Upper lobe of left lung (tissue), 6 donors: Measurements from ENCODE around the gene COX8A. TPM values are rescaled to one million over a fixed set of nuclear protein-coding genes. Genes with fewer than 3 reads are reported as not detected.
A peak's percentile ranks its signal among the peaks of the same experiment; 100 is the strongest.
"Not testable (repeated sequence)": the region's sequence is repeated elsewhere in the genome, so short reads cannot be mapped to it uniquely, and the experiment has no call there.

ENCODE experiments used
- ATAC-seq, 2 donors: fragments of 200-7000 bp; cut with Tn5 transposase; one replicate each; pipeline ENCODE4 v1.9.1; 2022; ENCODE audit warnings: mild to moderate bottlenecking in 2 of 2, moderate library complexity in 2 of 2; ENCODE audit not compliant: low FRiP score in 2 of 2
- DNase-seq, 2 donors: peaks; one replicate each; pipeline ENCODE4 v3.0.0-alpha.2; 2019 to 2020
- H3K27ac ChIP-seq, 4 donors: fragments of 200-600 bp; sonication (generic); one replicate each; pipeline ENCODE4 v1.5.1; 2016 to 2019
- H3K27me3 ChIP-seq, 4 donors: fragments of 200-600 bp; sonication (generic); one replicate each; pipeline ENCODE4 v1.5.1; 2017 to 2019
- H3K36me3 ChIP-seq, 4 donors: fragments of 200-600 bp; sonication (generic); one replicate each; pipeline ENCODE4 v1.5.1; 2016 to 2019
- H3K4me1 ChIP-seq, 4 donors: fragments of 200-600 bp; sonication (generic); one replicate each; pipeline ENCODE4 v1.5.1; 2018 to 2019
- H3K4me3 ChIP-seq, 4 donors: fragments of 200-600 bp; sonication (generic); one replicate each; pipeline ENCODE4 v1.5.1; 2017 to 2019; ENCODE audit warnings: mild to moderate bottlenecking in 2 of 4, moderate library complexity in 1 of 4
- H3K9me3 ChIP-seq, 4 donors: fragments of 200-600 bp; sonication (generic); one replicate each; pipeline ENCODE4 v1.5.1; 2018 to 2019
- EP300 ChIP-seq, 4 donors: sonication (generic); formaldehyde crosslinking; IDR thresholded peaks; one replicate each; pipeline ENCODE4 v1.5.1; 2017; ENCODE audit warnings: antibody characterized with exemption in 4 of 4, control low read depth in 2 of 4
- POLR2A ChIP-seq, 4 donors: fragments of 450-650 bp; IDR thresholded peaks; one replicate each; pipeline ENCODE4 v1.5.1; 2016 to 2017; ENCODE audit warnings: antibody characterized with exemption in 4 of 4, mild to moderate bottlenecking in 2 of 4
- POLR2AphosphoS5 ChIP-seq, 2 donors: sonication (generic); formaldehyde crosslinking; IDR thresholded peaks; one replicate each; pipeline ENCODE4 v1.5.1; 2017; ENCODE audit warnings: antibody characterized with exemption in 2 of 2
- WGBS, 2 donors: methylation state at CpG; one replicate each; pipeline ENCODE4 v1.1.5; 2017 to 2018; 5-methylcytosine and 5-hydroxymethylcytosine counted together
- total RNA-seq, 6 donors: library from RNA; depleted of rRNA in 4 of 6; stranded (reverse); fragments of >200 nt in 4 of 6; gene quantifications; one replicate each; pipeline versions ENCODE4 v1.1.0 to v1.2.1, GENCODE V29; 2016 to 2021
- TF ChIP-seq, protein P1 (sequence below), 6 experiments: fragments of 450-650 bp in 4 of 6; fragments of 200-600 bp in 2 of 6; sonication (generic) in 2 of 6; IDR thresholded peaks; one replicate each; pipeline ENCODE4 v1.5.1; 2016 to 2019; ENCODE audit warnings: antibody characterized with exemption in 6 of 6
- donor health status: DM: no; HTN: no; CAD: no; lungs with moderate emphysema.
- donor health status: DM: no; HTN: yes; CAD: no; lungs with severe emphysema.

The COX8A gene
- total RNA-seq, 6 donors from 2014 or later = 184 to 510 (median 271) TPM

DNA sequence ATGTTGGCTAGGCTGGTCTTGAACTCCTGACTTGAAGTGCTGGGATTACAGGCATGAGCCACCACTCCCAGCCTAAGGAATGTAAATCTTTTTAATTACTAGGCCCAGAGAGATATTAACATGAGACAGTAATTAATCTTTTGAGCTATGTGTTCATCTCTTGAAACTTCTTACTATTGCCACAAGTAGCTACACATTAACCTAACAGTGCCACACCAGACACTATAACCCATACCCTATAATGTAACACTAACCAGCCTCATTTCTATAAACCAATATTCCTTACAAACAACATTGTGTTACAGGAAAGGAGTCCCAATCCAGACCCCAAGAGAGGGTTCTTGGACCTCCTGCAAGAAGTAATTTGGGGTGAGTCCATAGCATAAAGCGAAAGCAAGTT, 8.0 kb upstream of the COX8A start:
- Histone ChIP-seq H3K27ac (no peak overlapping the region), H3K36me3 (no peaks in the 10 kb centered on the region), H3K4me1 (peaks cover 0 to 7% (median 4%) of the 10 kb centered on the region in 4 donors), H3K9me3 (no peaks in the 10 kb centered on the region), H3K27me3 (no peaks in the 10 kb centered on the region), H3K4me3 (no peak overlapping the region)
- DNase-seq = no peak
- ATAC-seq = no peak
- 91 to 100% methylated on average over 1 of the region's 1 CpG for WGBS, 2 donors
- TF ChIP-seq, protein P1, sequence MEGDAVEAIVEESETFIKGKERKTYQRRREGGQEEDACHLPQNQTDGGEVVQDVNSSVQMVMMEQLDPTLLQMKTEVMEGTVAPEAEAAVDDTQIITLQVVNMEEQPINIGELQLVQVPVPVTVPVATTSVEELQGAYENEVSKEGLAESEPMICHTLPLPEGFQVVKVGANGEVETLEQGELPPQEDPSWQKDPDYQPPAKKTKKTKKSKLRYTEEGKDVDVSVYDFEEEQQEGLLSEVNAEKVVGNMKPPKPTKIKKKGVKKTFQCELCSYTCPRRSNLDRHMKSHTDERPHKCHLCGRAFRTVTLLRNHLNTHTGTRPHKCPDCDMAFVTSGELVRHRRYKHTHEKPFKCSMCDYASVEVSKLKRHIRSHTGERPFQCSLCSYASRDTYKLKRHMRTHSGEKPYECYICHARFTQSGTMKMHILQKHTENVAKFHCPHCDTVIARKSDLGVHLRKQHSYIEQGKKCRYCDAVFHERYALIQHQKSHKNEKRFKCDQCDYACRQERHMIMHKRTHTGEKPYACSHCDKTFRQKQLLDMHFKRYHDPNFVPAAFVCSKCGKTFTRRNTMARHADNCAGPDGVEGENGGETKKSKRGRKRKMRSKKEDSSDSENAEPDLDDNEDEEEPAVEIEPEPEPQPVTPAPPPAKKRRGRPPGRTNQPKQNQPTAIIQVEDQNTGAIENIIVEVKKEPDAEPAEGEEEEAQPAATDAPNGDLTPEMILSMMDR (IDR thresholded peaks at IDR 0.05) = no peak
- no peak for TF ChIP-seq EP300 (IDR thresholded peaks at IDR 0.05)
- TF ChIP-seq POLR2A (IDR thresholded peaks at IDR 0.05) = no peak
- TF ChIP-seq POLR2AphosphoS5 (IDR thresholded peaks at IDR 0.05) = no peak

DNA sequence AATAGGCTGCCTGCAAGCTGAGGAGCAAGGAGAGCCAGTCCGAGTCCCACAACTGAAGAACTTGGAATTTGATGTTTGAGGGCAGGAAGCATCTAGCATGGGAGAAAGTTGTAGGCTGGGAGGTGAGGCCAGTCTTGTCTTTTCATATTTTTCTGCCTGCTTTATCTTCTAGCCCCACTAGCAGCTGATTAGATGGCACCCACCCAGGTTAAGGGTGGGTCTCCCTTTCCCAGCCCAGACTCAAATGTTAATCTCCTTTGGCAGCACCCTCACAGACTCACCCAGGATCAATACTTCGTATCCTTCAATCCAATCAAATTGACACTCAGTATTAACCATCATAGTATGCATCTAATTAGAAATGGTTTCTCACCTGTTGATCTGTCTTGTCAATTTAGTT, 5.0 kb upstream of the COX8A start:
- no peak for DNase-seq
- no peak overlapping the region for H3K27ac ChIP-seq
- H3K4me3 ChIP-seq = no peak overlapping the region
- H3K36me3 ChIP-seq = no peaks in the 10 kb centered on the region
- ATAC-seq = no peak
- peaks cover 0 to 5% (median 3%) of the 10 kb centered on the region in 4 donors for H3K4me1 ChIP-seq
- no peaks in the 10 kb centered on the region for H3K9me3 ChIP-seq
- no peaks in the 10 kb centered on the region for H3K27me3 ChIP-seq
- 88 to 100% methylated on average over 2 of the region's 2 CpGs for WGBS, 2 donors
- TF ChIP-seq, protein P1 (IDR thresholded peaks at IDR 0.05) = no peak
- no peak for TF ChIP-seq POLR2AphosphoS5 (IDR thresholded peaks at IDR 0.05)
- no peak for TF ChIP-seq EP300 (IDR thresholded peaks at IDR 0.05)
- no peak for TF ChIP-seq POLR2A (IDR thresholded peaks at IDR 0.05)

DNA sequence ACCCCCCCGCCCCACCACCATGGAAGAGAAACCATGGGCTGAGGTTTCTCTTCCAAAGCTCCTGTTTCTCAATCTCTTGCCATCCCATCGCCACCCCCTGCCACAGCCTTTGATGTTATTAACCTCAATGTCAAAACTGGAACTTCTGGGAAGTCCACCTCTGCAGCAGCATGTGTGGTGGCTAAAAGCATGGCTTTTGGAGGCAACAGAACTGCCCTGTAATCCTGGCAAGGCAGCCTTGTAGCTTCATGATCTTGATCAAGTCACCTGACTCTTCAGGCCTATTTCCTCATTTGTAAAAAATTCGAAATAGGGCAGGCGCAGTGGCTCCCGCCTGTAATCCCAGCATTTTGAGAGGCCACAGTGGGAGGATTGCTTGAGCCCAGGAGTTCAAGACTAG, 3.5 kb upstream of the COX8A start:
- TF ChIP-seq, protein P1 (IDR thresholded peaks at IDR 0.05) = no peak
- TF ChIP-seq POLR2A (IDR thresholded peaks at IDR 0.05) (no peak), POLR2AphosphoS5 (IDR thresholded peaks at IDR 0.05) (no peak), EP300 (IDR thresholded peaks at IDR 0.05) (no peak)
- Histone ChIP-seq H3K4me3 (no peak overlapping the region), H3K27ac (no peak overlapping the region), H3K36me3 (peaks cover 0 to 1% (median 0%) of the 10 kb centered on the region in 4 donors), H3K9me3 (no peaks in the 10 kb centered on the region), H3K27me3 (no peaks in the 10 kb centered on the region), H3K4me1 (peaks cover 7 to 15% (median 11%) of the 10 kb centered on the region in 4 donors)
- no peak for ATAC-seq
- no peak for DNase-seq
- WGBS, 2 donors = 54 to 70% methylated on average over 5 of the region's 5 CpGs

DNA sequence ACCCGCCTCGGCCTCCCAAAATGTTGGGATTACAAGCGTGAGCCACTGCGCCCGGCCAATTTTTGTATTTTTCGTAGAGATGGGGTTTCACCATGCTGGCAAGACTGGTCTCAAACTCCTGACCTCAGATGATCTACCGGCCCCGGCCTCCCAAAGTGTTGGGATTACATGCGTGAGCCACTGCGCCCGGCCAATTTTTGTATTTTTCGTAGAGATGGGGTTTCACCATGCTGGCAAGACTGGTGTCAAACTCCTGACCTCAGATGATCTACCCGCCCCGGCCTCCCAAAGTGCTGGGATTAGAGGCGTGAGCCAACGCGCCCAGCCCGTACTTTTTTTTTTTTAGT, 535 bp upstream of the COX8A start:
- DNase-seq, H3K27ac ChIP-seq, H3K27me3 ChIP-seq, ATAC-seq, H3K9me3 ChIP-seq: not testable (repeated sequence)
- Histone ChIP-seq H3K36me3 (peaks cover 0 to 17% (median 1%) of the 10 kb centered on the region in 4 donors), H3K4me1 (peaks cover 15 to 28% (median 20%) of the 10 kb centered on the region in 4 donors), H3K4me3 (peak overlapping the region in 3 of 4 donors; percentile 72 to 96 (median 92))
- WGBS, 2 donors = 63 to 69% methylated on average over 18 of the region's 18 CpGs

DNA sequence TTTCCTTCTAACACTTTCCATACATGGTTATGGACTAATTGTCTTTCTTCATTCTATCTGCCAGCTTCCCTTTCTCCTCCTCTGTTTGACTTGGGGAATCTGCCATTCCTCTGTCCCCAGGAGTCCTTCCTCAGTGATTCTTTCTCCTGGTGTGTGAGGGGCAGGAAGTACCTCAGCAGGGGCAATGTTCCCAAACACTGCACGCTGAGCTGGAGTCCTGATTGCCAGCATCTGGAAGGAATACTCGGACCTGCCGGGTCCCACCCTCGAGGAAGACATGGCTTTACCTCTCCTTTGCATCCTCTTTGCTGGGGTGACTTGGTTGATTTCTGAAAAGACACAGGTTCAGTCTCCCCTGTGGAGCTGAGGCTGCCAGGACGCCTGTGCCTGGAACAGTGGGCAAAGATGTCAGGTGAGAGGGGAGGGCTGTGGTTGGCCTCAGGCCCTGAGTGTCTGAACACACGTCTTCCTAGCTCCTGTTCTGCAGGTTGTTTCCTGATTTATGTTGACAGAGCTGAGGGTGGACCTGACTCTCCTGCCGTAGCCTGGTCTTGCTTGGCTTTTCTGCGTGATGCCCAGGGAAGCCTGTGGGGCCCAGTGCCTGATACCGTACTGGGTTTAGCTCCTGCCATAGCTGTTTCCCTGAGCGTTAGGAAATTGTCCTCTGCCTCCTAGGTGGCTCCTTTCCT, 4.3 kb downstream of the COX8A start:
- peaks cover 0 to 22% (median 1%) of the 10 kb centered on the region in 4 donors for H3K36me3 ChIP-seq
- H3K9me3 ChIP-seq = no peaks in the 10 kb centered on the region
- H3K27me3 ChIP-seq = no peaks in the 10 kb centered on the region
- H3K27ac ChIP-seq = no peak overlapping the region
- H3K4me1 ChIP-seq = peaks cover 15 to 28% (median 19%) of the 10 kb centered on the region in 4 donors
- WGBS, 2 donors = 75 to 86% methylated on average over 9 to 10 of the region's 10 CpGs
- no peak overlapping the region for H3K4me3 ChIP-seq
- no peak for ATAC-seq
- DNase-seq = no peak
- TF ChIP-seq POLR2A (IDR thresholded peaks at IDR 0.05) (no peak), POLR2AphosphoS5 (IDR thresholded peaks at IDR 0.05) (no peak), EP300 (IDR thresholded peaks at IDR 0.05) (no peak)
- TF ChIP-seq, protein P1 (IDR thresholded peaks at IDR 0.05) = no peak
